Measurements from ENCODE around the gene SH3RF1. TPM values are rescaled to one million over a fixed set of nuclear protein-coding genes. Genes with fewer than 3 reads are reported as not detected.

The SH3RF1 gene
- total and polyA plus RNA-seq, 2 of the 13 experiments (the other 11 are each of a cell fraction or from before 2014, with no cell fraction given), result 3.1 to 3.2 TPM

DNA sequence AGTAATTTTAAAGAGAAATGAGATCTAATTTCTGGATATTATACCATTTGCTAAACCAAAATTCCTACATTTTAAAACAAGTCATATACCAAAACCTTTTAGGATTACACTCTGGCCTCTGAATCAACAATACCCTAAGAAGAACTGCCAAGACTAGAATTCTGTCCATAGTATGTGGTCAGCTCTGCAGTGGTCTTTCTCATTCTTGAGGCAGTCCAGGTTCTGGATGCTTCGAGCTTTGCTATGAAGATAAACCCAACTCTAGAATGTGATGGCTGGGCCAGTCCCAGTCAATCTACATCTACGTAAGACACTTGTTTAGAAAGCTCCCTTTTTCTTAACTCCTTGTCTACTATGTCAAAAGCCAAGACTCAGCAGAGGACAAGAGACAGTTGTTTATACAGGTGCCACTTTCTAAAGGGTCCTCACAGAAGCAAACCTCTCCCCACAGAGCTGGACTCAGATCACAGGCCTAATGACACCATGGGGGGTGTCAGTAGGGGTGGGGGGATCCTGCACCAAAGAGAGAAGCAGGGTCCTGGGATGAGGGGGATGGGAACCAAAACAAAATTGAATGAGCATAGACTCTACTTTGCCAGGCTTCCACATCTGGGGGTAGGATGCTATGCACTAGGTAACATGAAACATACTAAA, 63.2 kb downstream of the SH3RF1 start:
- H3K27ac ChIP-seq (ENCODE audit: extremely low read length, insufficient read depth, low read length), result no peak overlapping the region
- H3K36me3 ChIP-seq (replicated peaks in 1 of 2; ENCODE audit: control insufficient read depth in 1 of 2, insufficient read depth in 2 of 2, low read length in 2 of 2), result no peaks in the 10 kb centered on the region
- no peak for FAIRE-seq
- BruUV-seq (replicated peaks), result no TSS peak
- H3K9ac ChIP-seq (ENCODE audit: insufficient read depth, low read depth, low read length), result no peak overlapping the region
- DNase-seq (ENCODE audit: low spot score), result no peak
- H3K4me2 ChIP-seq (ENCODE audit: low read depth, low read length), result no peak overlapping the region
- intact Hi-C loops (cut with micrococcal nuclease; ENCODE audit: unreplicated experiment), result no loop called here
- no peak overlapping the region for H3K4me3 ChIP-seq (replicated peaks in 1 of 3; ENCODE audit: insufficient read depth in 1 of 3, low read depth in 2 of 3, low read length in 3 of 3)
- no peaks in the 10 kb centered on the region for H4K20me1 ChIP-seq (ENCODE audit: insufficient read depth, low read length)
- no peaks in the 10 kb centered on the region for H3K27me3 ChIP-seq (ENCODE audit: control insufficient read depth in 1 of 2, insufficient read depth in 2 of 2, low read length in 2 of 2)
- H3K79me2 ChIP-seq (ENCODE audit: insufficient read depth, low read length), result no peaks in the 10 kb centered on the region
- CTCF ChIA-PET (ENCODE audit: low intra/inter-chr PET ratio, low total read pairs), result no interaction called here
- POLR2A ChIA-PET, result no interaction called here
- H3K9me3 ChIP-seq (ENCODE audit: low read length), result no peaks in the 10 kb centered on the region
- no peak for TF ChIP-seq ZNF615 (CRISPR knock-in tag; IDR thresholded peaks at IDR 0.05; ENCODE audit: borderline replicate concordance)
- TF ChIP-seq, protein P1, sequence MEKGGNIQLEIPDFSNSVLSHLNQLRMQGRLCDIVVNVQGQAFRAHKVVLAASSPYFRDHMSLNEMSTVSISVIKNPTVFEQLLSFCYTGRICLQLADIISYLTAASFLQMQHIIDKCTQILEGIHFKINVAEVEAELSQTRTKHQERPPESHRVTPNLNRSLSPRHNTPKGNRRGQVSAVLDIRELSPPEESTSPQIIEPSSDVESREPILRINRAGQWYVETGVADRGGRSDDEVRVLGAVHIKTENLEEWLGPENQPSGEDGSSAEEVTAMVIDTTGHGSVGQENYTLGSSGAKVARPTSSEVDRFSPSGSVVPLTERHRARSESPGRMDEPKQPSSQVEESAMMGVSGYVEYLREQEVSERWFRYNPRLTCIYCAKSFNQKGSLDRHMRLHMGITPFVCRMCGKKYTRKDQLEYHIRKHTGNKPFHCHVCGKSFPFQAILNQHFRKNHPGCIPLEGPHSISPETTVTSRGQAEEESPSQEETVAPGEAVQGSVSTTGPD (CRISPR knock-in tag; IDR thresholded peaks at IDR 0.05), result no peak
- TF ChIP-seq ISL2 (CRISPR knock-in tag; IDR thresholded peaks at IDR 0.05), result no peak
- TF ChIP-seq ZC3H4 (CRISPR knock-in tag; IDR thresholded peaks at IDR 0.05; ENCODE audit: borderline replicate concordance), result no peak
- TF ChIP-seq ZNF570 (CRISPR knock-in tag; IDR thresholded peaks at IDR 0.05; ENCODE audit: borderline replicate concordance), result no peak
- in situ Hi-C loops (cut with HindIII; ENCODE audit: extremely low pct_ligation_motif_present, low pct_unique_long_range_greater_than_20kb), result no loop called here
- WGBS (ENCODE audit: low lambda C conversion rate), result 97% methylated on average over 2 of the region's 2 CpGs
- no peak overlapping the region for H2AFZ ChIP-seq (ENCODE audit: low read length)
- peaks cover 36% of the 10 kb centered on the region for H3K4me1 ChIP-seq (ENCODE audit: insufficient read depth, low read length)
- no peak for ATAC-seq

GRCh38 chr4:169205744-169206080, 65.0 kb downstream of the SH3RF1 start:
- ChIA-PET POLR2A (no interaction called here), CTCF (ENCODE audit: low intra/inter-chr PET ratio, low total read pairs) (no interaction called here)
- Histone ChIP-seq H2AFZ (ENCODE audit: low read length) (no peak overlapping the region), H3K9ac (ENCODE audit: insufficient read depth, low read depth, low read length) (no peak overlapping the region), H3K4me1 (ENCODE audit: insufficient read depth, low read length) (peaks cover 54% of the 10 kb centered on the region), H3K27ac (ENCODE audit: extremely low read length, insufficient read depth, low read length) (no peak overlapping the region), H3K79me2 (ENCODE audit: insufficient read depth, low read length) (no peaks in the 10 kb centered on the region), H3K27me3 (ENCODE audit: control insufficient read depth in 1 of 2, insufficient read depth in 2 of 2, low read length in 2 of 2) (no peaks in the 10 kb centered on the region), H3K4me2 (ENCODE audit: low read depth, low read length) (no peak overlapping the region), H3K9me3 (ENCODE audit: low read length) (no peaks in the 10 kb centered on the region), H3K4me3 (replicated peaks in 1 of 3; ENCODE audit: insufficient read depth in 1 of 3, low read depth in 2 of 3, low read length in 3 of 3) (no peak overlapping the region), H4K20me1 (ENCODE audit: insufficient read depth, low read length) (no peaks in the 10 kb centered on the region), H3K36me3 (replicated peaks in 1 of 2; ENCODE audit: control insufficient read depth in 1 of 2, insufficient read depth in 2 of 2, low read length in 2 of 2) (no peaks in the 10 kb centered on the region)
- intact Hi-C loops (cut with micrococcal nuclease; ENCODE audit: unreplicated experiment), result loop anchor here (1.0 kb wide), 1 partner anchor 65 kb away; the partner anchor contains the start of gene SH3RF1
- in situ Hi-C loops (cut with HindIII; ENCODE audit: extremely low pct_ligation_motif_present, low pct_unique_long_range_greater_than_20kb), result no loop called here
- BruUV-seq (replicated peaks), result no TSS peak
- TF ChIP-seq ZSCAN12 (CRISPR knock-in tag; IDR thresholded peaks at IDR 0.05) (no peak), ZNF598 (CRISPR knock-in tag; IDR thresholded peaks at IDR 0.05; ENCODE audit: borderline replicate concordance) (no peak), ZNF512B (CRISPR knock-in tag; IDR thresholded peaks at IDR 0.05; ENCODE audit: borderline replicate concordance) (no peak), ZNF746 (CRISPR knock-in tag; IDR thresholded peaks at IDR 0.05) (no peak)
- ATAC-seq (no peak), DNase-seq (ENCODE audit: low spot score) (no peak), FAIRE-seq (no peak)

Measured in HepG2 (cell line).